Germinal center (tissue), 1 donor: ENCODE results near the gene RNU1-3.
"Not testable (repeated sequence)": the region's sequence is repeated elsewhere in the genome, so short reads cannot be mapped to it uniquely, and the experiment has no call there.

Source experiments
- DNase-seq: peaks from one replicate; pipeline ENCODE4 v3.0.0; 2012; ENCODE audit warnings: mixed read lengths, low spot score

RNU1-3 gene

DNA sequence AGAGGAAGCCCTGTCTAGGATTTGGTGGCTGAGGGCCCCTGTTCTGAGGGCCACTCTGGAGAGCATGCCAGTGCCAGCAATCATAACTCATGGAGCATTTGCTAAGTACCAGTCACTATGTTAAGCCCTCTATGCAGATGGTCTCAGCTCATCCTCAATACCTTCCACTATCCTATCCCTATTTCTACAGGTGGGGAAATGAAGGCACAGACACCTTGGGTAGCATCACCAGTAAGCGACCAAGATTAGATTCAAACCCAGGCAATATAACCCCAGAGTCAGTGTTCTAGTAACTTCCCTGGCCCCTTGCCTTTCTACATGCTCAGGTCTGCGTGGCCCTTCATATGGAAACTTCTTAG lies 45.5 kb downstream of the RNU1-3 start:
- DNase-seq: no peak

DNA sequence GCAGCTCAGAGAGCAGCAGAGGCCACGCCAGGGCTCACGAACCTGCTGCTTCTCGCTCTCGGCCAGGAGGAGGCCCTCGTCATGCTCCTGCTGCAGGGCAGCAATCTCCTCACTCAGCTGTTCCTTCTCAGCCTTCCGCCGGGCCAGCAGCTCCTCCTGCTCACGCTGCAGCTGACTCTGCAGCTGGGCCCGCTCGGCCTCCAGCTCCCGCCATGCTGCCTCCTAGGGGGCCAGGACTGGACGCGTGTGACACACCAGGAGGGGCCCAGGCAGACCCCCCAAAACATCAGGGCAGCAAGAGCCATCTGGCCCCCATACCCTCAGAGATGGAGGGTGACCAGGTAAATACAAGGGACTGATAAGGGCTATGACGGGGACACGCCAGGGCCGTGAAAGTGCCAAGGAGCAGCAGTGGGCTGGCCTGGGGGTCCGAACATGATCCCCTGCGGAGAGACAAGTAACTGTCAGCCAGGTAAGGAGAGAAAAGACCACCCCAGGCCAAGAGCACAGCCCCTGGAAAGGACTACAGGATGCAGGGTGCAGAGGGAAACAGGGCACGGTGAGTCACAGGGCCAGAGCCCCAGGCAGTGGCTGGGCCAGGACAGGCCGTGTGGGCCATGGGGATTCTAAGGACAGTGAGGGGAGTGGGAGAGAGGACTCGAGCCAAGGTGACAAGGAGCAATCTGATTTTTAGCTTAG lies 46.8 kb downstream of the RNU1-3 start:
- DNase-seq: not testable (repeated sequence)

DNA sequence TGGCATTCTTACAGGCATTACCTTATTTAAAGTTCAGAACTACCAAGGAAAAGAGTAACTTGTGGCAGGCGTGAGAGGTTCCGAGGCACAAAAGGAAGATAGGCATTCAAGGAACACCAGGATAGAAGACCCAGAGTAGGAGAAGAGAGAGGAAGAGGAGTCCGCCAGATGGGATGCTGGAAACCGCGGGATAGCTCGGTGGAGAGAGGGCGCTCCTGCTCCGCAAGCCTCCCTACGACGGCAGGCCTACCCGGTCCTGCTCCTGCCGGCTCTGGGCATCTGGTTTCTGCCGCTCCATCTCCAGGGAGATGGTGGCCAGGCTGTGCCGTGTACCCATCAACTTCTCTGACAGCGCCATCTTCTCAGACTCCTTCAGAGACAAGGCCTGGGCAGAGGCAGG lies 48.0 kb downstream of the RNU1-3 start:
- no peak for DNase-seq

DNA sequence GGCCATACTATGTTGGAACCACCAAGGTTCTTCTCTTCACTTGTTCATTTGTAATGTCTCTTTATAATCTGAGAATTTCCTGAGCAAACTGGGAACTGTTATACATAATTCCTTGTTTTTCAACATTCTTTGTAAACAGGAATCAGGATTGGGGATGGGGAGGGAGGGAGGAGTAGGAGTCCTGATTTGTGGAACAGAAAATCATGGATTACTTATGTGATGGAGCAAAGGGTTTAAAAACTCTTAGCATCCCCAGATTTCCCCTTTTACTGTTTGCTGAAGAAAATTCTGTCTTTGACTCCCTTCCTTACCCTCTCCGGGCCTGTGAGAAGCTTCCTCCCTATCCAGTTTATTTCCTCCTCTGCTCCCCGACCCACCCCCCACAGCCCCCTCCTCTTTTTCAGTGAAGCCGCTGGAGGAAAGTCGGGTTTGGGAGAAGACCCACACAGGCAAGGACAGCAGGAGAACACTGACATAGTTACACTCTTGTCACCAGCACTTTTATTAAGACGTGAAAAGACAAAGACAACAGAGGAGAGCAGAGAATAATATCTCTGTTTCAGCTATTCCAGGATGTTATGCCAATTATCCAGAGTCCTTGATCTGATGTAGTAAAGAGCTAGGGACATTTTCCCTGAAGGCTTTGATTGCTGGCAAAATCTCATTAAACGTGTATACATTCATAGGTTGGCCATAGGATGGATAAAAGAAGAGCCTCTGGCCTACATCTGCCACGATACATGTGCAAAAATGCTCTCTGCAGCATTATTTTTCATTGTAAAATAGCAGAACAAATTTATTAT lies 48.8 kb downstream of the RNU1-3 start:
- no peak for DNase-seq

DNA sequence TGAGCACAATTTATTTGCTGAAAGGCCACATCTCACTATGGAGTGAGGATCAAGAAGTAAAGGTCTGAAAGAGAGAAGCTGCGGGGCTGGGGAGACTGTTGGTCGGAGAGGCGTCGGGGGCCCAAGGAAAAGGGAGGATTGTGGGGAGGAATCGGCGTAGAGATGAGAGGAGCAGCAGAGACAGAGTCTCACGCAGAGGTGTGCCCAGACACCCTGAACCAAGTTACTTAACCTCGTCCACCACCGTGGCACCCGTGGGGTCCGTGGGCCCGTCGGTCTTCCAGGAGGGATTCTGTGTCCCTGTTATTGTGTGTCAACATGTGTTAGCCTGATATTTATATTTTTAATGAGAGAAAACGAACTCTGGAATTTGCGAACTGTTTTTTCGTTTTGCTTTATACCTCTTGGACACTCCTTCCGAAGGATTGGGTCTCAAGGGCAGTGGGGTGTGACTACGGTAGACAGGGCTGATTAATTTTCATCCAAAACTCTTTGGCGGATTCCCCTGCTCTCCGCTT lies 49.6 kb downstream of the RNU1-3 start:
- no peak for DNase-seq
